ENCODE results near the gene IFNL1.
"Not testable (repeated sequence)": the region's sequence is repeated elsewhere in the genome, so short reads cannot be mapped to it uniquely, and the experiment has no call there.

Gene IFNL1

GRCh38 chr19:39296055-39296645 is at the start of gene IFNL1:
Gene IFNL1 (plus strand): TSS chr19:39296407. CDS start chr19:39296422, 15 bp downstream.
- ATAC-seq = no peak
- DNase-seq = no peak

DNA sequence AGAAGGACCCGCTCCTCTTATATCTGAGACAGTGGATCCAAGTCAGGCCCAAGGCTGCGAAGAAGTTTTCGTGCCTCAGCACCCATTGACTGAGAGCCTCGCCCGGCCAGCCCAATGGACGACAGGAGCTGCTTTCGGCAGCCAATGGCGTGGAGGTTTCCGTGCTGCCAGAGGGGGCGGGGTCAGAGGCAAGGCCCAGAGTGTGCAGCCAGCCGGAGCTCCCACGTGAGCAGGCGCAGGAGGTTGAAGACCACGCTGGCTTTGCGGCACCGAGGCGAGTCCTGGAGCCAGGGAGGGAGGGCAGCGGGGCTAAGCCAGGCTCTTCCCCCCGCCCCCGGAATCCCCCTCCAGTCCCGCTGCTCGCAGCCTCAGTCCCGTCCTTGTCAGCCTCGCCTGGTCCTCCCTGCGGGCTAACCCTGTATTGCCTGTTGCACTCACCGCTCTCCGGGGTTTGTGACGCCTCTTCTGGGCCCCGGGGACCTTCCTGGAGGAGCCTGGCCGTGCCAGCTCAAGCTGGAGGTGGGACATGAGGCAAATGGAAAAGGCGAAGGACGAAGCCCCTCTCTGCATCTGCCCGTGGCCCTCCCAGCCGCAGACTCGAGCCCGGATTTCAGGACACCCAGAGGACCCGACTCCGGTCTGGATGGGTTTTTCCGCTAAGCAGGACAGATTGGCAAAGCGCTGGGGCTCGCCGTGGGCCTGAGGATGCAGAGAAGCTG is 49.1 kb upstream of the IFNL1 start:
- DNase-seq (peak; percentile 36), ATAC-seq (peak; percentile 41)

- ATAC-seq (peak; percentile 19), DNase-seq (no peak)
Observed at GRCh38 chr19:39247701-39248664, 48.2 kb upstream of the IFNL1 start.

GRCh38 chr19:39248806-39249205 is 47.4 kb upstream of the IFNL1 start, which contains the start of gene IFNL4:
Gene IFNL4 (minus strand): TSS chr19:39248856.
- no peak for DNase-seq
- no peak for ATAC-seq

- no peak for ATAC-seq
- DNase-seq = no peak
Observed at GRCh38 chr19:39251081-39251480, 45.1 kb upstream of the IFNL1 start.

DNA sequence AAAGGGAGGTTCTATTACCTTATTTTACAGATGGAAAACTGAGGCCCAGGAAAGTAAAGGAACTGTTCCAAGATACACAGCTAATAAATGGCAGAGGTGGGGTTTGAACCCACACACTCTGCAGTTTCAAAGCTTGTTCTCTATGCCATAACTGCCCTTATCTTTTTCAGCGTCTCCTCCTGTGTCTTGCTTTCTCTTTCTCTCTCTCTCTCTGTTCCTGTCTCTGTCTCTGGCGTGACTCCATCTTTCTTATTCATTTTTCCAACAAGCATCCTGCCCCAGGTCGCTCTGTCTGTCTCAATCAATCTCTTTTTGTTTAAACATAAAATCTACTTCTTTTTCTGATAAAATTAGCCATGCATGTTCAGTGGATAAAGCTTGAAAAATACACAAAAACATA is 44.4 kb upstream of the IFNL1 start:
- DNase-seq = no peak
- ATAC-seq = no peak

DNA sequence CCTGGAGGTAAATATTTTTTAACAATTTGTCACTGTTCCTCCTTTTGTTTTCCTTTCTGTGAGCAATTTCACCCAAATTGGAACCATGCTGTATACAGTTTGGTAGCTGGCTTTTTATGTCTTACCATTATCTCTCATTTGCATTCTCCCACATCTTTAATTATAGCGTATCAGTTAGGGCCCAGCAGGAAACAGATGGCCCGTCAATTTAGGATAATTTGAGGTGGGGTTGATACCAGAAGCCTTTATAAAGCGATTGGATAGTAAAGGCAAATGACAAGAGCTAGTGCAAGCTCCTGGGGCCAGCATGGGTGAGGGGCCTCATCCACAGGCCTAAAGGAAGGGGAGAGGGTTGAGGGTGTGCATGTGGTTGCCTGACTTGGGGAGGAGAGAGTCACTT is 43.7 kb upstream of the IFNL1 start:
- ATAC-seq = no peak
- DNase-seq = no peak

GRCh38 chr19:39253374-39254149 is 42.6 kb upstream of the IFNL1 start:
- ATAC-seq = no peak
- DNase-seq = no peak

DNA sequence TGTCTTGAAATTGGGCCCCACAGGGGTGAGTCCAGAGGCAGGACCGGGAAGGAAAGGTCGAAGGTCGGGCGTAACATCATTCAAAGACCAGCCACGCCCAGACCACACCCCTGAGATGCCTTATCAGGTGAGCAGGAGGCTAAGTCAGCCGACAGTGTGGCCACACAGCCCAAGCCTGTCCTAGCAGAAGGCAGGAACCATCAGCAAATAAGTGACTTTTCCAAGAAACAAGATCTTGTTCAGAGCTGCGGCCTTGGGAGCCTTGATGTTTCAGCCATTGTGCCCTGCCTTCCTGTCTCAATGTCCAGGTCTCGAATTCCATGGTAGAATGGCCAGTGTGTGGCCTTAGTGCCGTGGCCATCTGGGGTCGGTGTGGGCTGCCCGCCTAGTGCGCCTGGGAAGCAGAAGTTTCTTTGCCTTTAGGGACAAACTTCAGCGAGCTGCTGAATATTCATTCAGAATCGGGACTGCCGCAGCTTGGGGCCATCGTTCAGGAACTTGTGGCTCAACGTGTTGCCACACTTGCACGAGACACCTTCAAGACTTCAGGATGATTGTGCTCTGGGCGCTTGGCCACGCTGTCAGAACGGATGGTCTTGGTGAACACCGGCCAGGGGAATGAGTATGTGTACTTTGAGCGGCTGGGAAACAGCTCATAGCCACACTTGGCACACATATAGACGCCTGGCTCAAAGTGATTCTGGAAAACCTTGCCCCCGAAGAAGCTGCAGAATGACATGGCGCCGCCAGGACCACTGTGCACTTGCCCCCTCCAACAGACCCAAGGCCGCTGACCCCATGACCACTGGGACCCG is 41.5 kb upstream of the IFNL1 start:
- DNase-seq = no peak
- ATAC-seq = no peak

- DNase-seq (no peak), ATAC-seq (no peak)
Observed at GRCh38 chr19:39257227-39257626, 39.0 kb upstream of the IFNL1 start.

- no peak for DNase-seq
- no peak for ATAC-seq
Observed at GRCh38 chr19:39261704-39262103, 34.5 kb upstream of the IFNL1 start.

DNA sequence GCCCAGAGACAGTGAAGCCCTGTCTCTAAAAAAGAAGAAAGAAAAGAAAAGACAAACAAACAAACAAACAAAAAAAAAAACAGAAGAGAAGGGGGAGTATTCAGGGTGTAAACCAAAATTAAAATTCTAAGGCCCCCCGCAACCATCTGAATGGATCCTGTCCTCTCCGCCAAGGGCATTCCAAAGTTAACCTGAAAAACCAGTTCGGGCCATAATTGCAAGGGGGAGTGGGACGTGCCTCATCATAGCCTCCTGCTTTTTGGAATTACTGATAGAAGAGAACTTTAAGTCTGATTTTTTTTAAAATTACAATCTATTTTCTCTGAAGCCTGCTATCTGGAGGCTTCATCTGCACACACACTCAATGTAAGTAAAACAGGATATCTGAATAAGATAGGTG is 33.7 kb upstream of the IFNL1 start:
- DNase-seq (no peak), ATAC-seq (no peak)

DNA sequence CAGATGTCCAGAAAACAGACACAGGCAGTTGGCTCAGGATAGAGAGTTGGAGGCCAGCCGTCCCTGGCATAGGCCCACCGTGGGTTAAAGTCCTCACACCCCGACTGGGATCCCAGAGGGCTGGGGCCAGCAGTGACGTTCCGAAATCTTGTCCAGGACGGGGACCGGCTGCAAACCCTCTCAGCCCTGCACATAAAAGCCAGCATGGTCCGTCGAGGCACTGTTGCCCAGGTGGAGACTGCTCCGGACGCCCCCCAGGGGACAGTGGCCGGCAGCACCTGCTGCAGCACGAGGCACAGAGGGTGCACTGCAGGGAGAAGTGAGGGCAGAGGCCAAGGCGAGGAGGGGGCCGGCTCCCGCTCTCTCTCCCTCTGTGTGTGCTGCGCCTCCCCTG is 32.3 kb upstream of the IFNL1 start:
- DNase-seq = no peak
- no peak for ATAC-seq

DNA sequence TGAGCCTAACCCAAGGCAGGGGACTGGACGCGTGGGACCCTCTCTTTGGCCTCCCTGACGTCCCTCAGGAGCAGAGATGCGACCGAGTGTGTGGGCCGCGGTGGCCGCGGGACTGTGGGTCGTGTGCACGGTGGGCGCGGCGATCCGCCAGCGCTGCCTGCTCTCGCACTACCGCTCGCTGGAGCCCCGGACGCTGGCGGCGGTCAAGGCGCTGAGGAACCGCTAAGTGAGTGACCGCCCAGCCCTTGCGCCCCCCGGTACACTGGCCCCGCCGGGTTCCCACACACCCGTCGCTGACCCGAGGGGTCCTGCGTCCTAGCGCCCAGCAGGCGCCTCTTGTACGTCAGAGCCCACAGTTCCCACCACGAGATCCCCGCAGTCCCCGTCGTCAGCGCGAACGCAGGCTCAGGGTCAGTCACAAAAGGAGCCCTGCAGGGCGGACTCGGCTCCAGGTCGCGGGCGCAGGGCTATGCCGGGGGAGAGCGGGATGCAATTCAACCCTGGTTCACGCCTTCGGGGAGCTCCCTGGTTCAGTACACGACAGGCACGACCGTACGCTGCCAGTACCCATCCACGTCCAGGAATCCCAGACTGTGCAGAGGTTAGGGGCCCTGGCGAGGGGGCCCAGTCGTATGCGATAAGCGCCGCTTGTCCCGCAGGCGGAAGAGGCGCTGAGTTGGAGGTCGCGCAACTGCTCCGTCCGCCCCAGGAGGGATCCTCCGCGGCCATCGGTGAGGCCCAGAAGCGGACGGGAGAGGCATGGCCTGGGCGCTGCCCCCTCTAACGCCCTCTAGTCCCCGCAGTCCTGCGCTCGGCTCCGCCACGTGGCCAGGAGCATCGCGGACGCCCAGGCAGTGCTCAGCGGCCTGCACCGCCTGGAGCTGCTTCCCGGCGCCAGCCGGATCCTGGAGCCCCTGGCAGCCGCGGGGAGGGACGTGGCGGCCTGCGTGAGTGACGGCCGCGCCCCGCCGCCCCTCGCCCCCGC is 31.6 kb upstream of the IFNL1 start:
- no peak for ATAC-seq
- DNase-seq = no peak

DNA sequence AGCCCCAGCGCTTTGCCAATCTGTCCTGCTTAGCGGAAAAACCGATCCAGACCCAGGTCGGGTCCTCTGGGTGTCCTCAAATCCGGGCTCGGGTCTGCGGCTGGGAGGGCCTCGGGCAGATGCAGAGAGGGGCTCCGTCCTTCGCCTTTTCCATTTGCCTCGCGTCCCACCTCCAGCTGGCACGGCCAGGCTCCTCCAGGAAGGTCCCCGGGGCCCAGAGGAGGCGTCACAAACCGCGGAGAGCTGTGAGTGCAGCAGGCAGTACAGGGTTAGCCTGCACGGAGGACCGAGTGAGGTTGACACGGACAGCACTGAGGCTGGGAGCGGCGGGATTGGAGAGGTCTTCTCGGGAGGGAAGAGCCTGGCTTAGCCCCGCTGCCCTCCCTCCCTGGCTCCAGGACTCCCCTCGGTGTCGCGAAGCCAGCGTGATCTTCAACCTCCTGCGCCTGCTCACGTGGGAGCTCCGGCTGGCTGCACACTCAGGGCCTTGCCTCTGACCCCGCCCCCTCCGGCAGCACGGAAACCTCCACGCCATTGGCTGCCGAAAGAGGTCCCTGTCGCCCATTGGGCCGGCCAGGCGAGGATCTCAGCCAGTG is 30.8 kb upstream of the IFNL1 start:
- peak; percentile 19 for DNase-seq
- no peak for ATAC-seq

- peak; percentile 55 for ATAC-seq
- DNase-seq = not testable (repeated sequence)
Observed at GRCh38 chr19:39268085-39268484, 28.1 kb upstream of the IFNL1 start, which contains the start of gene IFNL2. Gene IFNL2 (plus strand): TSS chr19:39268396. CDS start chr19:39268569, 173 bp downstream.

DNA sequence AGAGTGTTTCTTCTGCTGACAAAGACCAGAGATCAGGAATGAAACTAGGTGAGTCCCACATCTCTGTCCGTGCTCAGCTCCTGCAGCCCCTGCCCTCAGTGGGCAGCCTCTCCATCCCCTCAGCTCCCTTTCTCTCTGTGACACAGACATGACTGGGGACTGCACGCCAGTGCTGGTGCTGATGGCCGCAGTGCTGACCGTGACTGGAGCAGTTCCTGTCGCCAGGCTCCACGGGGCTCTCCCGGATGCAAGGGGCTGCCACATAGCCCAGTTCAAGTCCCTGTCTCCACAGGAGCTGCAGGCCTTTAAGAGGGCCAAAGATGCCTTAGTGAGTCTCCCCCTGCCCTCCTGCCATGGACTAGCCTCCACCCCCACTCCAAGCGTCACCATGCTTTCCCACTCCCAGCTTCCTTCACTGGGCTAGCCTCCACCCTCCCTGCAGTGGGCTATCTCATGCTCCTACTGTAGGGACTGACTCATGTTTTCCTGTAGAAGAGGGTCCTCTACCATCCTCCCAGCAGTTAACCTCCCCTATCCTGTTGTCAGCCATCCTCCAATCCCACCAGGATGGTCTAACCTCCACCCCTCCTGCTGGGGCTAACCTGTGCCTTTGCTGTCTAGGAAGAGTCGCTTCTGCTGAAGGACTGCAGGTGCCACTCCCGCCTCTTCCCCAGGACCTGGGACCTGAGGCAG is 27.5 kb upstream of the IFNL1 start:
- ATAC-seq = not testable (repeated sequence)

GRCh38 chr19:39269369-39269768 is 26.8 kb upstream of the IFNL1 start:
- DNase-seq, ATAC-seq: not testable (repeated sequence)

More for the DNA sequence above, 27.5 kb upstream of the IFNL1 start:
- DNase-seq = not testable (repeated sequence)

Measured in stimulated activated naive CD8-positive, alpha-beta T cell treated with anti-CD3 and anti-CD28 coated beads, Interleukin-15, Interleukin-2, amounts not matched to agents 100 U/mL and 50 U/mL, for 24 hours (primary cell).